BE2C (cell line): ENCODE measurements around the gene DNAJB14.
"Not testable (repeated sequence)": the region's sequence is repeated elsewhere in the genome, so short reads cannot be mapped to it uniquely, and the experiment has no call there.

Experiments
- DNase-seq: peaks from one replicate; pipeline ENCODE4 v3.0.0-alpha.2; 2020
- H3K27me3 ChIP-seq: fragments of 250-450 bp; sonication (Bioruptor Pico); 2 replicates; pipeline ENCODE4 v1.5.1; 2020; ENCODE audit warnings: mild to moderate bottlenecking
- H3K36me3 ChIP-seq: fragments of 250-450 bp; sonication (Bioruptor Pico); 2 replicates; pipeline ENCODE4 v1.5.1; 2020; ENCODE audit warnings: mild to moderate bottlenecking
- H3K4me1 ChIP-seq: fragments of 250-450 bp; sonication (Bioruptor Pico); 2 replicates; pipeline ENCODE4 v1.5.1; 2020
- H3K4me3 ChIP-seq: 2 replicates; pipeline ENCODE4 v1.5.1; 2011; ENCODE audit warnings: low read depth, low read length
- H3K9me3 ChIP-seq: fragments of 250-450 bp; sonication (Bioruptor Pico); 2 replicates; pipeline ENCODE4 v1.5.1; 2020
- CTCF ChIP-seq: IDR thresholded peaks from 2 replicates; pipeline ENCODE4 v1.5.1; 2012; ENCODE audit warnings: mild to moderate bottlenecking, low read depth, low read length

DNAJB14 gene

GRCh38 chr4:99960648-99961047 lies 14.2 kb upstream of the DNAJB14 start:
- no peak for DNase-seq
- no peaks in the 10 kb centered on the region for H3K27me3 ChIP-seq
- no peaks in the 10 kb centered on the region for H3K9me3 ChIP-seq
- TF ChIP-seq CTCF, result no peak
- H3K4me3 ChIP-seq, result no peak overlapping the region
- no peaks in the 10 kb centered on the region for H3K4me1 ChIP-seq
- no peaks in the 10 kb centered on the region for H3K36me3 ChIP-seq

GRCh38 chr4:99958207-99958606 lies 11.8 kb upstream of the DNAJB14 start:
- not testable (repeated sequence) for H3K9me3 ChIP-seq, DNase-seq, H3K4me1 ChIP-seq, H3K27me3 ChIP-seq, H3K36me3 ChIP-seq, H3K4me3 ChIP-seq

GRCh38 chr4:99950913-99951254 lies 4.5 kb upstream of the DNAJB14 start:
- Histone ChIP-seq H3K9me3 (no peaks in the 10 kb centered on the region), H3K4me1 (no peaks in the 10 kb centered on the region), H3K27me3 (no peaks in the 10 kb centered on the region), H3K4me3 (peak overlapping the region; percentile 86), H3K36me3 (peaks cover 22% of the 10 kb centered on the region)
- TF ChIP-seq CTCF, result no peak
- no peak for DNase-seq

GRCh38 chr4:99949999-99950912 lies 3.8 kb upstream of the DNAJB14 start, which contains the start of gene H2AZ1:
Gene H2AZ1 (minus strand): TSS chr4:99950275. CDS start chr4:99950170, 105 bp downstream.
- Histone ChIP-seq H3K4me1 (no peaks in the 10 kb centered on the region), H3K4me3 (peak within 1 kb of the TSS; percentile 98), H3K27me3 (no peaks in the 10 kb centered on the region), H3K36me3 (peaks cover 22% of the 10 kb centered on the region), H3K9me3 (no peaks in the 10 kb centered on the region)
- TF ChIP-seq CTCF, result no peak
- peak; percentile 99 for DNase-seq

- Histone ChIP-seq H3K27me3 (no peaks in the 10 kb centered on the region), H3K4me1 (no peaks in the 10 kb centered on the region), H3K4me3 (peak overlapping the region; percentile 98), H3K9me3 (no peaks in the 10 kb centered on the region), H3K36me3 (peaks cover 22% of the 10 kb centered on the region)
- DNase-seq, result peak; percentile 93
- TF ChIP-seq CTCF, result peak; percentile 89
These were observed 2.9 kb upstream of the DNAJB14 start for GRCh38 chr4:99949034-99949998.

GRCh38 chr4:99947608-99948007 lies 1.2 kb upstream of the DNAJB14 start:
- no peak for TF ChIP-seq CTCF
- Histone ChIP-seq H3K9me3 (no peaks in the 10 kb centered on the region), H3K4me3 (0 out of 2 replicates have a peak overlapping the region, but pooled peaks have one; percentile 0), H3K4me1 (no peaks in the 10 kb centered on the region), H3K36me3 (peaks cover 22% of the 10 kb centered on the region), H3K27me3 (no peaks in the 10 kb centered on the region)
- no peak for DNase-seq
